ENCODE measurements around the gene FAT1.

The FAT1 gene

GRCh38 chr4:186560647-186561046 lies 163.0 kb downstream of the FAT1 start:
- TF ChIP-seq CTCF (IDR thresholded peaks at IDR 0.05; ENCODE audit: borderline replicate concordance, control extremely low read depth, extremely low read depth, insufficient read depth, missing control alignments) = no peak
- DNase-seq (ENCODE audit: low spot score) = no peak
- in situ Hi-C loops (cut with MboI; ENCODE audit: low sequenced_read_pairs, unreplicated experiment) = no loop called here

GRCh38 chr4:186557486-186557885 lies 166.2 kb downstream of the FAT1 start:
- no peak for TF ChIP-seq CTCF (IDR thresholded peaks at IDR 0.05; ENCODE audit: borderline replicate concordance, control extremely low read depth, extremely low read depth, insufficient read depth, missing control alignments)
- DNase-seq (ENCODE audit: low spot score) = no peak
- in situ Hi-C loops (cut with MboI; ENCODE audit: low sequenced_read_pairs, unreplicated experiment) = no loop called here

GRCh38 chr4:186557061-186557460 lies 166.6 kb downstream of the FAT1 start:
- no peak for DNase-seq (ENCODE audit: low spot score)
- TF ChIP-seq CTCF (IDR thresholded peaks at IDR 0.05; ENCODE audit: borderline replicate concordance, control extremely low read depth, extremely low read depth, insufficient read depth, missing control alignments) = no peak
- in situ Hi-C loops (cut with MboI; ENCODE audit: low sequenced_read_pairs, unreplicated experiment) = no loop called here

GRCh38 chr4:186554914-186555827 lies 168.5 kb downstream of the FAT1 start, which contains the start of gene MTNR1A:
Gene MTNR1A (minus strand): TSS chr4:186555567. CDS start chr4:186555365, 202 bp downstream.
- TF ChIP-seq CTCF (IDR thresholded peaks at IDR 0.05; ENCODE audit: borderline replicate concordance, control extremely low read depth, extremely low read depth, insufficient read depth, missing control alignments) = no peak
- in situ Hi-C loops (cut with MboI; ENCODE audit: low sequenced_read_pairs, unreplicated experiment) = no loop called here
- DNase-seq (ENCODE audit: low spot score) = no peak

- no peak for DNase-seq (ENCODE audit: low spot score)
- in situ Hi-C loops (cut with MboI; ENCODE audit: low sequenced_read_pairs, unreplicated experiment) = no loop called here
- TF ChIP-seq CTCF (IDR thresholded peaks at IDR 0.05; ENCODE audit: borderline replicate concordance, control extremely low read depth, extremely low read depth, insufficient read depth, missing control alignments) = no peak
Measured at GRCh38 chr4:186554539-186554913, 169.1 kb downstream of the FAT1 start.

- DNase-seq (ENCODE audit: low spot score) = no peak
- in situ Hi-C loops (cut with MboI; ENCODE audit: low sequenced_read_pairs, unreplicated experiment) = no loop called here
- no peak for TF ChIP-seq CTCF (IDR thresholded peaks at IDR 0.05; ENCODE audit: borderline replicate concordance, control extremely low read depth, extremely low read depth, insufficient read depth, missing control alignments)
Measured at GRCh38 chr4:186553717-186554116, 169.9 kb downstream of the FAT1 start.

All from GM13976 (cell line).